Measurements from ENCODE around the gene THEMIS.
A peak's percentile ranks its signal among the peaks of the same experiment; 100 is the strongest.
"Not testable (repeated sequence)": the region's sequence is repeated elsewhere in the genome, so short reads cannot be mapped to it uniquely, and the experiment has no call there.

THEMIS gene

GRCh38 chr6:127793396-127793795 lies 107.5 kb downstream of the THEMIS start:
- DNase-seq = no peak

GRCh38 chr6:127792616-127793015 lies 108.2 kb downstream of the THEMIS start:
- no peak for DNase-seq

- no peak for DNase-seq
These were observed 108.9 kb downstream of the THEMIS start for GRCh38 chr6:127791779-127792528.

- DNase-seq = no peak
These were observed 110.3 kb downstream of the THEMIS start for GRCh38 chr6:127790571-127790970.

- DNase-seq = no peak
These were observed 114.7 kb downstream of the THEMIS start for GRCh38 chr6:127786109-127786508.

DNA sequence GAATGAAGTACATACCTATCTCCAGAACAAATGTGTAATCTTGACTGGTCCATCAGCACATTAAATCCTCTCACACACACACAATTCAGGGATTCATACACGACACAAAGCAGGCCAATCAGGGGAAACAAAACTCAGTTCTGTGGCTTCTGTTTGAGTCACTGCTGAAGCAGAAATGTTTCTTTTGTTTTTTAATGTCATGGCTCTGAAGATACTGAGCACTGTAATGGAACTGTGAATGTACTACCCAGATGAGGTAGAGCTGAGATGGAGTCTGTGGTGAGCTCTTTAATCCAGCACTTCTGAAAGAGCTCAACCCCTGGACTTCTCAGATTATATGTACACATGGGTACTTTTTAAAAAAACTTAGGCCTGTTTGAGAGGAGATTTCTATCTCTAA lies 116.4 kb downstream of the THEMIS start:
- DNase-seq = no peak

DNA sequence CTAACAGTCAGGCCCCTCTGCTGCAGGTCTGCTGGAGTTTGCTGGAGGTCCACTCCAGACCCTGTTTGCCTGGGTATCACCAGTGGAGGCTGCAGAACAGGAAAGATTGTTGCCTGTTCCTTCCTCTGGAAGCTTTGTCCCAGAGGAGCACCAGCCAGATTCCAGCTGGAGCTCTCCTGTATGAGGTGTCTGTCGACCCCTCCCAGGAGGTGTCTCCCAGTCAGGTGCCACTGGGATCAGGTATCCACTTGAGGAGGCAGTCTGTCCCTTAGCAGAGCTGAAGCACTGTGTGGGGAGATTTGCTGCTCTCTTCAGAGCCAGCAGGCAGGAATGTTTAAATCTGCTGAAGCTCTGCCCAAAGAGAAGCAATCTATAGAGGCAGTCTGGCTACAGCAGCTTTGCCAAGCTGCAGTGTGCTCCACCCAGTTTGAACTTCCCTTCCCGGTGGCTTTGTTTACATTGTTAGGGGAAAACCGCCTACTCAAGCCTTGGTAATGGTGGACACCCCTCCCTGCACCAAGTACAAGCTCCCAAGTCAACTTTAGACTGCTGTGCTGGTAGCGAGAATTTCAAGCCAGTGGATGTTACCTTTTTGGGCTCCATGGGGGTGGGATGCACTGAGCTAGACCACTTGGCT lies 119.1 kb downstream of the THEMIS start:
- DNase-seq = not testable (repeated sequence)

- no peak for DNase-seq
These were observed 124.5 kb downstream of the THEMIS start for GRCh38 chr6:127776320-127776719.

GRCh38 chr6:127775371-127775770 lies 125.5 kb downstream of the THEMIS start:
- no peak for DNase-seq

GRCh38 chr6:127768745-127769144 lies 132.1 kb downstream of the THEMIS start:
- no peak for DNase-seq

DNA sequence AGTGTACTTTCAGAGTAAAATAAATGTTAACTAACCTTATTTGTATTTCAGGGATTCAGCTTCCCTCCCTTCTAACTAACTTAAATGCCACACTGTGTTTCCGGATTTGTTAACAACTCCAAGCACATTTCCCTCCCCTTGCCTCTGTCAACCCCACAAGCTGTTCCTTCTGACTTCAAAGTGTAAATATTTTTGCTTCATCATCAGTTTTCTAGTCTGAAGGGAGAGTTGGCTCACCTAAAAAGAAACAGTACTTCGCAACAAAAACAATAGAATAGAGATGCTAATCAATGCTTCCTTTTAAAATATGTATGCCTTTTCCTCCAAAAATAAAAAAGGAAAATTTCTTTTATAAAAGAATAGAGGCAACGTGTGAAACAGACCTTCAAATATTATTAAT lies 132.6 kb downstream of the THEMIS start:
- no peak for DNase-seq

DNA sequence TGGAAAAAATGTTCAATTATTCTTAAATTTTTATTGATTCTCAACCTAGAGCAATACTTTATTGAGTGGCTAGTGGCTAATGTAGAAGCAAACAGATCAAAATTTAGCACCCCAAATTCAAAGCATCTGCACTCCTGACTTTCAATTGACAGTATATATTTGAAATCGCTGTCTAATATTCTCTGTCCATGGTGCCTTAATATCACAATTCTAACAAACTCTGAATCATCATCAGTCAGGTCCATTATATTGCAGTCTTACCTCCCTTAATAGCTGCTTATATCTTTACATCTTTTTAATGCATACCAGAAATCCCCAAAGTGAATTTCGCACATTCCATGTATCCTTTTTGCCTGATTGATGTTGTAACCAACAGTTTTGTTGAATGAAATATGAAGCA lies 134.9 kb downstream of the THEMIS start:
- no peak for DNase-seq

DNA sequence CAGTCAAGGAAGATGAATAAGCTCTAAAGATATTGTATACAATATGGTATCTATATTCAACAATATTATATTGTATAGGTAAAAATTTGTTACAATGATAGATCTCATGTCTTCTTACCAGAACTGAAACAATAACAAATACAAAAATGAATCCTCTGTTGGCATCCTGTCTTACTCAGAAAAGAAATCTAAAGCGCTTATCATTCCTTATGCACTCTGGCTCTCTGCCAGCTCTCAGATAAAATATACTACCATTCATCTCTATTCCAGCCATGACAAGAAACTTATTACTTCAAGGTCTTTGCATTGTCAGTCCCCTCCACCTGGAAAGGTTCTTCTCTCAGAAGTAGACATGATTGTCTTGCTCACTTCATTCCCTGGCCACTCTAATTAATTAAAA lies 138.6 kb downstream of the THEMIS start:
- no peak for DNase-seq

DNA sequence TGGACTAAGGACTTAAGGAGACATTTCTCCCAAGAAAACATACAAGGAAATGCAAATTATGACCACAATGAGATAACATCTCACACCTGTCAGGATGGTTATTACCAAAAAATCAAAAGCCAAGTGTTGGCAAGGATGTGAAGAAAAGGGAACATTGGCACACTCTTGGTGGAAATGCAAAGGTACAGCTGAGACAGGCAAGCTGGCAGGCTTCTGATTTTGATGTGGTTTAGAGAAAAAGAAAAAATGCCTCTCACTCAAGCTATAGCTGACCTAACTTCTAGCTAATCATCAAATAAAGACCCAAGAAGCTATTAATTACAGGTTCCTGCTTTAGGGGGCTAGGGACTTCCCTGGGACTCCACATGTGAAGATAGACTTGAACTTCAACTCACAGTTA lies 139.8 kb downstream of the THEMIS start:
- no peak for DNase-seq

GRCh38 chr6:127749095-127749494 lies 151.8 kb downstream of the THEMIS start:
- no peak for DNase-seq

- DNase-seq = no peak
These were observed 152.6 kb downstream of the THEMIS start for GRCh38 chr6:127748290-127748689.

- DNase-seq = no peak
These were observed 162.4 kb downstream of the THEMIS start for GRCh38 chr6:127738423-127738822.

DNA sequence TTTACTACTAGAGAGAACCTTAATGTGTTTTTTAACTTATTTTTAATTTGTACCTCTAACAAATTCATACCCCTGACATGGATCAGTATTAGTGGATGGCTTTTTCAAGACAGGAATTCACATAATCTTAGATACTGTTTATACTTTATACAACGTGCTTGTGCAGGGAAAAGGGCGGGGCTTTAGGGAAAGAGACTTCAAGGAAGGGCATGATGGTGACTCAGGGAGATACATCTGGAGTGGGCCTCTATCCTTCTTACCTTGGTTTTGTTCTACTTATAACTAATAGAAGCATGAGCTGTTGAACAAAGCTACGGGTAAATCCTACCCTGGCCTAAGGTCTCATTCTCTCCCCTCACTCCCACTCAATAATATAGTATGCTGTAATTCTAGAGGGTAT lies 163.1 kb downstream of the THEMIS start:
- DNase-seq = no peak

DNA sequence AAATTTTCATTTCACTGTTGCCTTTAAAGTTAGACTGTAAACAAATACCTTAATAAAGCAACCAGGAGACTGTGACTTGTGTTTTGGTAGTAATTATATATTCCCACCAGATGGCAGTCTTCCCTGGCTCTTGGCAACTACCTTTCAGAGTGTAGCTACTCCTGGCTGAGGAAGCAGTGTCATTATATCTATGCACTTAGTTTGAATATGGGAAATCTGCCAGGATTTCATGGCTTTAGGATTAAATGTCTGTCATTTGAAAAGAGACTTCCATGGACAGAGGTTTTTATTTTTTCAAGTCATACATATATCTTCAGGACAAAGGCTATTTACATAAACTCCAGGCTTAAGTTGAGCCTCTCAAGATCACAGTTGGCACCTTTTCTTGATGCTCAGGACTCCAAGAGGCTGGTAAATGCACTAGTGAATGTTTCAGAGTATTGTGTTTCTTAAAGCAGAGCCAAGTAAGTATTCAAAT lies 163.8 kb downstream of the THEMIS start:
- peak; percentile 79 for DNase-seq

DNA sequence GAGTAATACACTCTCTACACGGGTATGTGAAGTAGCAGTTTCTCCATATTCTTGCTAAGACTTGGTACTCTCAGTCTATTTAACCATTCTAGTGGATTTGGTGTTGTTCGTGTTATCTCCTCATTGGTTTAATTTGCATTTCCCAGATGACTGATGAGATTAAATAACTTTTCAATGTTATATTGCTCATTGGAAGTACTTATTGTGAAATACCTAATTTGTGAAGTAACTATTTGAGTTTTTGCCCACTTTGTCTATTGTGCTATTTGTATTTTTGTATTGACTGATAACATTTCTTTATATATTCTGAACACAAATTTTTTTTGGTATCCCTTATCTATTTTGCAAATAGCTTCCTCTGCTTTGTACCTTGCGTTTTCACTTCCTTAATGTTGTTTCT lies 167.9 kb downstream of the THEMIS start:
- no peak for DNase-seq

DNA sequence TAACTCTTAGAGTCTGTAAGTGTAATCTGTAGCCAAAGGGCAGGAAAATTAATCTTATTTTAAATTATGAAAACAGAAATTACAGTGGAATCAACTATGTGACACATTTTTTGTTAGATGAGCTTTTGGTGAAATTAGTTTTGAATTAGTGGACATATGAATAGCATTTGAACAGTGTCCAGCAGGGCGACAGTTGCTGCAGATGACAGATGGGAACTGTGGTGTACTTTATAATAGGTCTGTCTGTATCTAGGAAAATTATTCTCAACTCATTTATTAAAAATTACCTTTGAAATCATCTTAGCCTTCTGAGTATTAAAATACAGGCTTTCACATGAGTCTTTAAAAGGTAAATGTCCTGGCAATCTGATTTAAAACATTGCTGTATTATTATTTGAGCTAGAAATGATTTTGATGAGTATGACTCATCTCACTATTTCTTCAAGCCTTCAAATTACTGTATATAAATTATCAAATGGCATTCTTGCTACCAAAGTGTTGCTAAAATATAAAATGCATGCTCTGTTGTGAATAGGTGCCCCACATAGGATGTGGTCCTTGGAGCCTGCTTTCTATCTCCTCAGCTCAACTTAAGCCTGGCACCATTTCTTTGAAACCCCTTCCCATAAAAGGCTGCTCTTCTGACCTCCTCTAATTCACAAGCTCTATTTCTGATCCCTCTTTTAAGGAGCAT lies 173.5 kb downstream of the THEMIS start:
- DNase-seq = no peak

DNA sequence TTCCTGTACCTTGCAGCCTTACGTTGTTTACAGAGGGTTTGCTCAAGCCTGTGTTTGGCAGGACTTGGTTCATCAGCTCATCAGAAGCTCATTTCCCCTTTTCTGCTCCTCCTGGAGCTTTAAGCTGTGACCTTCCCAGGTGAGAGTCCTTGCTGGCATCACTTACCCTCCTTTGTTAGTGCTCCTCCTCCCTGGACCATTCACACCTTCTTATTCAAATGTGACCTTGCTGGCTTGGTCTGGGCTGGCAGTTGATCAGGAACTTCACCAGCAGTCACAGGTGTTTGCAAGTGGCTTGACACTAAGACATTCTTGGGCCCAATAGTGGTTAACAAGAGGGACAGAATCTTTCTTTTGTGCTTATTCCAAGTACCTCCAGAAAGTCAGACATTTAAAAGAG lies 175.0 kb downstream of the THEMIS start:
- DNase-seq = no peak

GRCh38 chr6:127718694-127719093 lies 182.2 kb downstream of the THEMIS start:
- DNase-seq = no peak

- DNase-seq = no peak
These were observed 183.5 kb downstream of the THEMIS start for GRCh38 chr6:127717384-127717783.

Data from NCI-H1694 (cell line).